Neural cell (in vitro differentiated cells): Measurements from ENCODE around the gene MAML2. TPM values are rescaled to one million over a fixed set of nuclear protein-coding genes. Genes with fewer than 3 reads are reported as not detected.

Experiments used
- H2AFZ ChIP-seq: fragments of 200-600, 300-800 bp; sonication (generic), shearing (Covaris generic); 2 replicates; pipeline ENCODE4 v1.6.0; 2014; ENCODE audit warnings: low read depth, mild to moderate bottlenecking, antibody characterized with exemption, low read length, moderate library complexity
- H3F3A ChIP-seq: fragments of 200-600 bp; shearing (Covaris generic); 2 replicates; pipeline ENCODE4 v1.6.1; 2016; ENCODE audit warnings: mild to moderate bottlenecking, moderate library complexity, mixed read lengths, antibody characterized with exemption, low read length; ENCODE audit not compliant: insufficient read depth, poor library complexity, severe bottlenecking
- H3K27ac ChIP-seq: fragments of 200-600, 300-800 bp; sonication (generic), shearing (Covaris generic); 2 replicates; pipeline ENCODE4 v1.5.1; 2014; ENCODE audit warnings: mild to moderate bottlenecking, low read length, moderate library complexity
- H3K27me3 ChIP-seq: fragments of 300-800, 200-600 bp; sonication (generic), shearing (Covaris generic); 2 replicates; pipeline ENCODE4 v1.6.0; 2014; ENCODE audit warnings: mild to moderate bottlenecking, low read depth, low read length, moderate library complexity; ENCODE audit not compliant: insufficient read depth
- H3K36me3 ChIP-seq: fragments of 300-800, 200-600 bp; sonication (generic), shearing (Covaris generic); 2 replicates; pipeline ENCODE4 v1.5.1; 2014; ENCODE audit warnings: mild to moderate bottlenecking, antibody characterized with exemption, low read length, moderate library complexity; ENCODE audit not compliant: insufficient read depth
- H3K4me2 ChIP-seq: fragments of 300-800, 200-600 bp; sonication (generic), shearing (Covaris generic); 2 replicates; pipeline ENCODE4 v1.6.0; 2014; ENCODE audit warnings: mild to moderate bottlenecking, low read length
- H3K4me3 ChIP-seq: fragments of 300-800, 200-600 bp; sonication (generic), shearing (Covaris generic); 2 replicates; pipeline ENCODE4 v1.5.1; 2014; ENCODE audit warnings: mild to moderate bottlenecking, low read length, moderate library complexity
- H3K79me2 ChIP-seq: fragments of 200-600 bp; shearing (Covaris generic); replicated peaks from 2 replicates; pipeline ENCODE4 v1.6.0; 2014; ENCODE audit warnings: mild to moderate bottlenecking, low read length, moderate library complexity; ENCODE audit not compliant: insufficient read depth
- H3K9ac ChIP-seq: fragments of 300-800, 200-600 bp; sonication (generic), shearing (Covaris generic); 2 replicates; pipeline ENCODE4 v1.6.1; 2016; ENCODE audit warnings: mild to moderate bottlenecking, low read length, mixed read lengths
- H3K9me2 ChIP-seq: fragments of 200-600 bp; shearing (Covaris generic); 2 replicates; pipeline ENCODE4 v1.6.1; 2016; ENCODE audit warnings: mild to moderate bottlenecking, low read length, mixed read lengths; ENCODE audit not compliant: insufficient read depth
- H3K9me3 ChIP-seq: fragments of 200-600, 300-800 bp; sonication (generic), shearing (Covaris generic); 2 replicates; pipeline ENCODE4 v1.6.1; 2016; ENCODE audit warnings: mild to moderate bottlenecking, mixed run types, low read length, moderate library complexity, mixed read lengths
- H4K20me1 ChIP-seq: fragments of 200-600 bp; shearing (Covaris generic); 2 replicates; pipeline ENCODE4 v1.6.1; 2016; ENCODE audit warnings: mild to moderate bottlenecking, mixed run types; ENCODE audit not compliant: insufficient read depth
- EP300 ChIP-seq: fragments of 450-650 bp; conservative IDR thresholded peaks from 2 replicates; pipeline ENCODE4 v1.6.1; 2014; ENCODE audit warnings: antibody characterized with exemption, mild to moderate bottlenecking, moderate library complexity; ENCODE audit not compliant: poor library complexity, severe bottlenecking
- EZH2 ChIP-seq: fragments of 200-600, 300-800 bp; shearing (Covaris generic), sonication (generic); IDR thresholded peaks from 2 replicates; pipeline ENCODE4 v1.6.1; 2014; ENCODE audit warnings: antibody characterized with exemption, low read length, borderline replicate concordance, mild to moderate bottlenecking; ENCODE audit not compliant: insufficient read depth, poor library complexity, severe bottlenecking
- MXI1 ChIP-seq: fragments of 450-650 bp; conservative IDR thresholded peaks from 2 replicates; pipeline ENCODE4 v1.6.1; 2014; ENCODE audit warnings: antibody characterized with exemption, mild to moderate bottlenecking; ENCODE audit not compliant: poor library complexity, severe bottlenecking
- POLR2AphosphoS5 ChIP-seq: IDR thresholded peaks from 2 replicates; pipeline ENCODE4 v1.6.1; 2012
- RAD21 ChIP-seq: fragments of 450-650 bp; conservative IDR thresholded peaks from 2 replicates; pipeline ENCODE4 v1.6.1; 2014; ENCODE audit warnings: antibody characterized with exemption, mild to moderate bottlenecking, moderate library complexity
- SMC3 ChIP-seq: fragments of 450-650 bp; conservative IDR thresholded peaks from 2 replicates; pipeline ENCODE4 v1.6.1; 2014; ENCODE audit warnings: antibody characterized with exemption, mild to moderate bottlenecking, moderate library complexity; ENCODE audit not compliant: poor library complexity
- TAF1 ChIP-seq: IDR thresholded peaks from 2 replicates; pipeline ENCODE4 v1.6.1; 2012; ENCODE audit warnings: low read depth
- polyA plus RNA-seq: library from polyadenylated mRNA; depleted of rRNA; stranded (reverse); fragments of >200 nt; gene quantifications from 2 replicates; pipeline ENCODE4 v1.2.3, GENCODE V29; 2014
- TF ChIP-seq, protein P1 (sequence below): fragments of 450-650 bp; IDR thresholded peaks from 2 replicates; pipeline ENCODE4 v1.5.1; 2014; ENCODE audit warnings: antibody characterized with exemption, mild to moderate bottlenecking, moderate library complexity; ENCODE audit not compliant: poor library complexity, severe bottlenecking
- TF ChIP-seq, protein P2 (sequence below): IDR thresholded peaks from 2 replicates; pipeline ENCODE4 v1.6.1; 2012; ENCODE audit warnings: borderline replicate concordance

MAML2 gene
- polyA plus RNA-seq, 1 donor from 2014 or later, result 3.6 TPM

DNA sequence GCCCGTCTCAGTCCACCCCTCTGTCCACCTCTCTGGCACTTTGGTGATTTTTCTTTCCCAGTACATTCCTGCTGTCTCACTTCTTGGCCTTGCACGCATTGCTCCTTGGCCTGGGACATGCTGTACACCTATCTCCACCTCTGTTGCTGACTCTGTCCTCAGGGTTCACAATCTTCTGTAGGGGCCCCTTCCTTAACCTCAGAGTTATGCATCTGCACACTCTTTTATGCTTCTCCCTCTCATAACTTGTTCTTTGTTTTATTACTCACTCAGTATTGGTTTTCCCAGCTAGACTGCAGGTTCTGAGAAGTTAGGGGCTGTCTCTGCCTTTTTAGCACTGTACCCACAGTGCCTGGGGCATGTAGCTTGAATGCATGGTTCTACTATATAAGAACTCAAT, 279.9 kb downstream of the MAML2 start:
- Histone ChIP-seq H3K36me3 (no peaks in the 10 kb centered on the region), H3K9ac (no peak overlapping the region), H3K9me3 (no peaks in the 10 kb centered on the region), H3F3A (no peaks in the 10 kb centered on the region), H2AFZ (no peak overlapping the region), H3K27me3 (no peaks in the 10 kb centered on the region), H3K9me2 (no peaks in the 10 kb centered on the region), H3K4me3 (no peak overlapping the region), H4K20me1 (no peaks in the 10 kb centered on the region), H3K27ac (no peak overlapping the region), H3K79me2 (no peaks in the 10 kb centered on the region), H3K4me2 (no peak overlapping the region)
- TF ChIP-seq, protein P1, sequence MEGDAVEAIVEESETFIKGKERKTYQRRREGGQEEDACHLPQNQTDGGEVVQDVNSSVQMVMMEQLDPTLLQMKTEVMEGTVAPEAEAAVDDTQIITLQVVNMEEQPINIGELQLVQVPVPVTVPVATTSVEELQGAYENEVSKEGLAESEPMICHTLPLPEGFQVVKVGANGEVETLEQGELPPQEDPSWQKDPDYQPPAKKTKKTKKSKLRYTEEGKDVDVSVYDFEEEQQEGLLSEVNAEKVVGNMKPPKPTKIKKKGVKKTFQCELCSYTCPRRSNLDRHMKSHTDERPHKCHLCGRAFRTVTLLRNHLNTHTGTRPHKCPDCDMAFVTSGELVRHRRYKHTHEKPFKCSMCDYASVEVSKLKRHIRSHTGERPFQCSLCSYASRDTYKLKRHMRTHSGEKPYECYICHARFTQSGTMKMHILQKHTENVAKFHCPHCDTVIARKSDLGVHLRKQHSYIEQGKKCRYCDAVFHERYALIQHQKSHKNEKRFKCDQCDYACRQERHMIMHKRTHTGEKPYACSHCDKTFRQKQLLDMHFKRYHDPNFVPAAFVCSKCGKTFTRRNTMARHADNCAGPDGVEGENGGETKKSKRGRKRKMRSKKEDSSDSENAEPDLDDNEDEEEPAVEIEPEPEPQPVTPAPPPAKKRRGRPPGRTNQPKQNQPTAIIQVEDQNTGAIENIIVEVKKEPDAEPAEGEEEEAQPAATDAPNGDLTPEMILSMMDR, result no peak
- TF ChIP-seq EZH2, result no peak
- no peak for TF ChIP-seq EP300
- TF ChIP-seq, protein P2, sequence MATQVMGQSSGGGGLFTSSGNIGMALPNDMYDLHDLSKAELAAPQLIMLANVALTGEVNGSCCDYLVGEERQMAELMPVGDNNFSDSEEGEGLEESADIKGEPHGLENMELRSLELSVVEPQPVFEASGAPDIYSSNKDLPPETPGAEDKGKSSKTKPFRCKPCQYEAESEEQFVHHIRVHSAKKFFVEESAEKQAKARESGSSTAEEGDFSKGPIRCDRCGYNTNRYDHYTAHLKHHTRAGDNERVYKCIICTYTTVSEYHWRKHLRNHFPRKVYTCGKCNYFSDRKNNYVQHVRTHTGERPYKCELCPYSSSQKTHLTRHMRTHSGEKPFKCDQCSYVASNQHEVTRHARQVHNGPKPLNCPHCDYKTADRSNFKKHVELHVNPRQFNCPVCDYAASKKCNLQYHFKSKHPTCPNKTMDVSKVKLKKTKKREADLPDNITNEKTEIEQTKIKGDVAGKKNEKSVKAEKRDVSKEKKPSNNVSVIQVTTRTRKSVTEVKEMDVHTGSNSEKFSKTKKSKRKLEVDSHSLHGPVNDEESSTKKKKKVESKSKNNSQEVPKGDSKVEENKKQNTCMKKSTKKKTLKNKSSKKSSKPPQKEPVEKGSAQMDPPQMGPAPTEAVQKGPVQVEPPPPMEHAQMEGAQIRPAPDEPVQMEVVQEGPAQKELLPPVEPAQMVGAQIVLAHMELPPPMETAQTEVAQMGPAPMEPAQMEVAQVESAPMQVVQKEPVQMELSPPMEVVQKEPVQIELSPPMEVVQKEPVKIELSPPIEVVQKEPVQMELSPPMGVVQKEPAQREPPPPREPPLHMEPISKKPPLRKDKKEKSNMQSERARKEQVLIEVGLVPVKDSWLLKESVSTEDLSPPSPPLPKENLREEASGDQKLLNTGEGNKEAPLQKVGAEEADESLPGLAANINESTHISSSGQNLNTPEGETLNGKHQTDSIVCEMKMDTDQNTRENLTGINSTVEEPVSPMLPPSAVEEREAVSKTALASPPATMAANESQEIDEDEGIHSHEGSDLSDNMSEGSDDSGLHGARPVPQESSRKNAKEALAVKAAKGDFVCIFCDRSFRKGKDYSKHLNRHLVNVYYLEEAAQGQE, result no peak
- TF ChIP-seq SMC3, result no peak
- TF ChIP-seq RAD21, result no peak
- TF ChIP-seq TAF1, result no peak
- TF ChIP-seq MXI1, result no peak
- no peak for TF ChIP-seq POLR2AphosphoS5

DNA sequence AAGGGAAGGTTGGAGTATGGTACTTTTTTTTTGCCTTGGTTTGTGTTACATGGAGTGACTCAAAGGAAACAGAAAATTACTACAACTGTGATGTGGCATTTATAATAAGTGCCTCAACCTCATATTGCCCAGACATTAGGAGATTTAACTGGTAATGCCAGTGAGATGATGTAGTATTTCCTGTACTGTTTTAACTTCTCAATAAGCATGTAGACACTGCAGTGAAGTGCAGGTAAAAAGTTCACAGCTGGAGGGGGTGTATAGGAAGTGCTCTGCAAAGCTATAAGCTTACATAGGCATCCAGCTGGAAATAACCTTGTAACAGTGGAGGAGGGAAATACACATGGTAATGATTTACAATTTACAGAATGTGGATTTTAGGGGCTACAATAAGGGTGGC, 280.9 kb downstream of the MAML2 start:
- H3K4me2 ChIP-seq, result no peak overlapping the region
- no peaks in the 10 kb centered on the region for H3K79me2 ChIP-seq
- no peak overlapping the region for H2AFZ ChIP-seq
- no peaks in the 10 kb centered on the region for H3K9me3 ChIP-seq
- TF ChIP-seq EP300 (no peak), RAD21 (no peak), MXI1 (no peak), EZH2 (no peak), TAF1 (no peak), SMC3 (no peak), POLR2AphosphoS5 (no peak)
- TF ChIP-seq, protein P1, result no peak
- TF ChIP-seq, protein P2, result no peak
- H3K9me2 ChIP-seq, result no peaks in the 10 kb centered on the region
- H4K20me1 ChIP-seq, result no peaks in the 10 kb centered on the region
- H3K36me3 ChIP-seq, result no peaks in the 10 kb centered on the region
- no peak overlapping the region for H3K27ac ChIP-seq
- H3K4me3 ChIP-seq, result no peak overlapping the region
- no peaks in the 10 kb centered on the region for H3F3A ChIP-seq
- no peaks in the 10 kb centered on the region for H3K27me3 ChIP-seq
- H3K9ac ChIP-seq, result no peak overlapping the region
